DOHH2 (cell line): Measurements from ENCODE around the gene CCN5.

Experiments used
- EZH2phosphoT487 ChIP-seq: fragments of 200-600 bp; sonication (generic); IDR thresholded peaks from 2 replicates; pipeline ENCODE4 v1.6.1; 2017; ENCODE audit warnings: borderline replicate concordance, mild to moderate bottlenecking, antibody characterized with exemption, low read length, moderate library complexity, mixed read lengths
- TF ChIP-seq, protein P1 (sequence below): fragments of 200-600 bp; sonication (generic); IDR thresholded peaks from one replicate; pipeline ENCODE4 v1.5.1; 2014; ENCODE audit warnings: antibody characterized with exemption, mild to moderate bottlenecking, low read depth, low read length; ENCODE audit not compliant: poor library complexity, severe bottlenecking

DNA sequence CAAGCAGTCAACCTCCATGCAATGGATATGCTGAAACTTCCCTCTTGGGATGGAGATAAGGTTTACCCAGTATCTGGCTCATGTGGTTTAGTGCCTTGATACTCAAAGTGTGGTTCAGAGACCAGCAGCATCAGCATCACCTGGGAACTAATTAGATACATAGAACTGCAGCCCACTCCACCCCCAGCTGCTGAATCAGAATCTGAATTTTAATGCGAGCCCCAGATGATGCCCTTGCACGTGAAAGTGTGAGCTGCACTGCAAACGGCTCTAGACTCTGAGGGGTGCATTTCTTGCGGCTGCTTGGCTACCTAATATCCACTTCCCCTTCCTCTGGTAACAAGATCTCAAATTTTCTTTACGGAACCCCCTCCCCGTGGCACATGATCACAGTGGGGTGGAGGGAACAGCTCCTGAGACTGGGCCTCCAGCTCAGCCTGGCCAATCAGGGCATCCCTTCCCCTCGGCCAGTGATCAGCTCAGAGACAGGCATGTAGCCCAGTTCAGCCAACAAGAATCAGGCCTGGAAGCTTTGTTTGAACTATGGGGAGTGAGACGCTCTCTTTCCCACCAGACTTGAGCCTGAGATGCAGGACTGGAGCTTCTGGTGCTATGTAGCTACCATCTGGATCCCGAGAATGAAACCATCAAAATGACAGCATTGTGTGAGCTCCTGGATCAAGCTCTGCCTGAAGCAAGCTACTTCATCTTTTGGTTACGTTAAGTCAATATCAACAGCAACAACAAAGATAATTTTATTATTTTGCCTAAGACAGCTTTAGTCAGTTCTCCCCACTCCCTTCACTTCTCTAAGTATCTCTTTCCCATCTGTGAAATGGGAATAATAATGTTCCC lies 43.3 kb downstream of the CCN5 start:
- TF ChIP-seq, protein P1, sequence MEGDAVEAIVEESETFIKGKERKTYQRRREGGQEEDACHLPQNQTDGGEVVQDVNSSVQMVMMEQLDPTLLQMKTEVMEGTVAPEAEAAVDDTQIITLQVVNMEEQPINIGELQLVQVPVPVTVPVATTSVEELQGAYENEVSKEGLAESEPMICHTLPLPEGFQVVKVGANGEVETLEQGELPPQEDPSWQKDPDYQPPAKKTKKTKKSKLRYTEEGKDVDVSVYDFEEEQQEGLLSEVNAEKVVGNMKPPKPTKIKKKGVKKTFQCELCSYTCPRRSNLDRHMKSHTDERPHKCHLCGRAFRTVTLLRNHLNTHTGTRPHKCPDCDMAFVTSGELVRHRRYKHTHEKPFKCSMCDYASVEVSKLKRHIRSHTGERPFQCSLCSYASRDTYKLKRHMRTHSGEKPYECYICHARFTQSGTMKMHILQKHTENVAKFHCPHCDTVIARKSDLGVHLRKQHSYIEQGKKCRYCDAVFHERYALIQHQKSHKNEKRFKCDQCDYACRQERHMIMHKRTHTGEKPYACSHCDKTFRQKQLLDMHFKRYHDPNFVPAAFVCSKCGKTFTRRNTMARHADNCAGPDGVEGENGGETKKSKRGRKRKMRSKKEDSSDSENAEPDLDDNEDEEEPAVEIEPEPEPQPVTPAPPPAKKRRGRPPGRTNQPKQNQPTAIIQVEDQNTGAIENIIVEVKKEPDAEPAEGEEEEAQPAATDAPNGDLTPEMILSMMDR, result no peak
- TF ChIP-seq EZH2phosphoT487, result no peak
